H1 (cell line): ENCODE results near the gene CALR. TPM values are rescaled to one million over a fixed set of nuclear protein-coding genes. Genes with fewer than 3 reads are reported as not detected.

Source experiments
- CTCF ChIA-PET: fragments of 300-600 bp; sonication (Branson Sonifier 250); formaldehyde crosslinking; loops from one replicate; lab custom pipeline; 2021; ENCODE audit not compliant: partially characterized antibody; lab: Charles Lee
- POLR2A ChIA-PET: fragments of 300-600 bp; sonication (Branson Sonifier 250); formaldehyde crosslinking; loops from one replicate; lab custom pipeline; 2021; ENCODE audit warnings: inconsistent platforms; ENCODE audit not compliant: partially characterized antibody; lab: Charles Lee
- DNase-seq, 2 experiments: peaks; one replicate each; pipeline versions ENCODE4 v3.0.0 to v3.0.0-alpha.2; 2010 to 2022; ENCODE audit warnings: low spot score in 2 of 2, low read depth in 1 of 2, mixed read lengths in 1 of 2
- FAIRE-seq: peaks from 2 replicates; lab custom pipeline; 2011; peaks lifted over from hg19 to GRCh38; lab: Jason Lieb, UNC
- H2AFZ ChIP-seq: 2 replicates; pipeline ENCODE4 v1.8.1; 2012; ENCODE audit warnings: low read length, inconsistent platforms
- H2AK5ac ChIP-seq: 2 replicates; pipeline ENCODE4 v1.6.1; 2013; ENCODE audit warnings: low read depth, low read length
- H2BK120ac ChIP-seq: replicated peaks from 2 replicates; pipeline ENCODE3; 2013; ENCODE audit warnings: low read depth, low read length, inconsistent platforms
- H2BK12ac ChIP-seq: 2 replicates; pipeline ENCODE4 v1.6.1; 2013; ENCODE audit warnings: low read depth, low read length
- H2BK15ac ChIP-seq: 2 replicates; pipeline ENCODE4 v1.6.1; 2013; ENCODE audit warnings: low read length
- H2BK20ac ChIP-seq: 2 replicates; pipeline ENCODE4 v1.6.1; 2013; ENCODE audit warnings: low read length
- H2BK5ac ChIP-seq: 2 replicates; pipeline ENCODE4 v1.6.1; 2013; ENCODE audit warnings: low read depth, low read length
- H3K14ac ChIP-seq: 2 replicates; pipeline ENCODE4 v1.6.1; 2013; ENCODE audit warnings: inconsistent platforms; ENCODE audit not compliant: insufficient read length
- H3K18ac ChIP-seq: 2 replicates; pipeline ENCODE4 v1.6.1; 2013; ENCODE audit warnings: low read length; ENCODE audit errors: extremely low read depth
- H3K23ac ChIP-seq: 2 replicates; pipeline ENCODE4 v1.6.1; 2013; ENCODE audit warnings: inconsistent platforms; ENCODE audit not compliant: insufficient read length
- H3K23me2 ChIP-seq: 2 replicates; pipeline ENCODE4 v1.6.1; 2013; ENCODE audit warnings: low read depth, low read length
- H3K27ac ChIP-seq: 2 replicates; pipeline ENCODE4 v1.6.1; 2011; ENCODE audit warnings: low read depth, low read length, inconsistent platforms
- H3K27me3 ChIP-seq, 4 experiments: replicated peaks in 1 of 4; 1 replicate in 1 of 4; 2 replicates in 3 of 4; pipeline versions ENCODE4 v1.6.1 to v1.8.1; 2011 to 2013; ENCODE audit warnings: low read length in 3 of 4, mild to moderate bottlenecking in 3 of 4, inconsistent platforms in 2 of 4, mixed read lengths in 2 of 4, moderate library complexity in 1 of 4; ENCODE audit not compliant: control insufficient read depth in 3 of 4, insufficient read depth in 3 of 4; ENCODE audit errors: extremely low read depth in 1 of 4
- H3K36me3 ChIP-seq, 4 experiments: 2 replicates each; pipeline versions ENCODE4 v1.6.1 to v1.8.1; 2011 to 2013; ENCODE audit warnings: mild to moderate bottlenecking in 4 of 4, low read length in 3 of 4, moderate library complexity in 2 of 4, control low read depth in 1 of 4, inconsistent platforms in 1 of 4; ENCODE audit not compliant: insufficient read depth in 4 of 4, control insufficient read depth in 2 of 4
- H3K4ac ChIP-seq: replicated peaks from 2 replicates; pipeline ENCODE3; 2013; ENCODE audit warnings: low read length, low read depth, mixed read lengths, inconsistent platforms; ENCODE audit not compliant: insufficient read length
- H3K4me1 ChIP-seq, 4 experiments: replicated peaks in 1 of 4; 1 replicate in 1 of 4; 2 replicates in 3 of 4; pipeline versions ENCODE4 v1.6.1 to v1.8.1; 2011 to 2013; ENCODE audit warnings: low read length in 3 of 4, inconsistent platforms in 2 of 4, mixed read lengths in 1 of 4; ENCODE audit not compliant: insufficient read depth in 4 of 4, control insufficient read depth in 3 of 4
- H3K4me2 ChIP-seq, 2 experiments: 2 replicates each; pipeline versions ENCODE4 v1.6.1 to v1.8.1; 2011 to 2013; ENCODE audit warnings: low read depth in 2 of 2, low read length in 2 of 2, control low read depth in 1 of 2, inconsistent platforms in 1 of 2, mild to moderate bottlenecking in 1 of 2; ENCODE audit not compliant: insufficient read depth in 1 of 2
- H3K4me3 ChIP-seq, 4 experiments: fragments of 200-600, 300-600 bp in 1 of 4; sonication (generic), shearing (Covaris generic), sonication (Bioruptor Twin) in 1 of 4; 2 replicates each; pipeline versions ENCODE4 v1.5.1 to v1.8.1; 2011 to 2016; ENCODE audit warnings: low read length in 4 of 4, low read depth in 3 of 4, control low read depth in 2 of 4, inconsistent platforms in 2 of 4, mild to moderate bottlenecking in 2 of 4, mixed read lengths in 1 of 4, moderate library complexity in 1 of 4; ENCODE audit not compliant: insufficient read depth in 2 of 4; ENCODE audit errors: extremely low read depth in 1 of 4
- H3K56ac ChIP-seq: replicated peaks from 2 replicates; pipeline ENCODE3; 2013; ENCODE audit warnings: low read depth, mild to moderate bottlenecking, mixed read lengths, low read length, inconsistent platforms; ENCODE audit not compliant: insufficient read length
- H3K79me1 ChIP-seq: 2 replicates; pipeline ENCODE4 v1.6.1; 2013; ENCODE audit warnings: low read depth, low read length, control low read depth
- H3K79me2 ChIP-seq, 2 experiments: 2 replicates each; pipeline versions ENCODE4 v1.6.1 to v1.8.1; 2012 to 2013; ENCODE audit warnings: low read length in 2 of 2, mild to moderate bottlenecking in 2 of 2, inconsistent platforms in 1 of 2; ENCODE audit not compliant: insufficient read depth in 2 of 2, control insufficient read depth in 1 of 2
- H3K9ac ChIP-seq, 4 experiments: replicated peaks in 1 of 4; 1 replicate in 1 of 4; 2 replicates in 3 of 4; pipeline versions ENCODE4 v1.6.1 to v1.8.1; 2011 to 2013; ENCODE audit warnings: low read depth in 3 of 4, low read length in 3 of 4, control low read depth in 2 of 4, mild to moderate bottlenecking in 2 of 4, moderate library complexity in 2 of 4, inconsistent platforms in 1 of 4; ENCODE audit errors: extremely low read depth in 1 of 4
- H3K9me3 ChIP-seq, 2 experiments: 2 replicates each; pipeline versions ENCODE4 v1.6.1 to v1.8.1; 2012 to 2013; ENCODE audit warnings: mild to moderate bottlenecking in 2 of 2, moderate library complexity in 2 of 2, control low read depth in 1 of 2, inconsistent platforms in 1 of 2, low read depth in 1 of 2, low read length in 1 of 2, mixed read lengths in 1 of 2; ENCODE audit not compliant: insufficient read depth in 2 of 2
- H4K20me1 ChIP-seq, 2 experiments: replicated peaks in 1 of 2; 2 replicates each; pipeline versions ENCODE3 to v1.8.1; 2011 to 2013; ENCODE audit warnings: inconsistent platforms in 2 of 2, low read length in 2 of 2, mild to moderate bottlenecking in 1 of 2; ENCODE audit not compliant: insufficient read depth in 2 of 2, control insufficient read depth in 1 of 2
- H4K5ac ChIP-seq: 2 replicates; pipeline ENCODE4 v1.6.1; 2013; ENCODE audit warnings: low read length, low read depth, mixed read lengths, inconsistent platforms; ENCODE audit not compliant: insufficient read length
- H4K8ac ChIP-seq: 2 replicates; pipeline ENCODE4 v1.8.0; 2013; ENCODE audit warnings: mild to moderate bottlenecking, moderate library complexity, low read length, inconsistent platforms; ENCODE audit not compliant: insufficient read depth; ENCODE audit errors: extremely low read depth
- H4K91ac ChIP-seq: replicated peaks from 2 replicates; pipeline ENCODE3; 2013; ENCODE audit warnings: low read length, mixed read lengths, inconsistent platforms; ENCODE audit not compliant: insufficient read length
- ASH2L ChIP-seq: fragments of 200-600, 300-600 bp; sonication (generic); IDR thresholded peaks from one replicate; pipeline ENCODE4 v1.7.1; 2017; ENCODE audit warnings: low read length
- BACH1 ChIP-seq: IDR thresholded peaks from 2 replicates; pipeline ENCODE4 v1.6.1; 2012; ENCODE audit warnings: low read length, improper control_type of control experiment
- BCL11A ChIP-seq, 2 experiments: IDR thresholded peaks; one replicate each; pipeline ENCODE4 v1.6.1; 2011; ENCODE audit warnings: low read depth in 2 of 2, low read length in 2 of 2, mild to moderate bottlenecking in 2 of 2
- BRCA1 ChIP-seq: IDR thresholded peaks from 2 replicates; pipeline ENCODE4 v1.6.1; 2012; ENCODE audit warnings: low read depth, low read length, improper control_type of control experiment
- CHD2 ChIP-seq: IDR thresholded peaks from 2 replicates; pipeline ENCODE4 v1.6.1; 2012; ENCODE audit warnings: low read length, improper control_type of control experiment
- HDAC2 ChIP-seq, 2 experiments: fragments of 300-600 bp in 1 of 2; sonication (generic) in 1 of 2; IDR thresholded peaks; 2 replicates each; pipeline ENCODE4 v1.6.1; 2011 to 2012; ENCODE audit warnings: low read depth in 2 of 2, low read length in 2 of 2, mild to moderate bottlenecking in 2 of 2, moderate library complexity in 2 of 2, borderline replicate concordance in 1 of 2, inconsistent platforms in 1 of 2
- KDM4A ChIP-seq: IDR thresholded peaks from one replicate; pipeline ENCODE4 v1.7.1; 2012; ENCODE audit warnings: low read depth, mild to moderate bottlenecking, moderate library complexity, low read length, inconsistent platforms; ENCODE audit not compliant: severe bottlenecking
- POLR2A ChIP-seq, 2 experiments: IDR thresholded peaks; 1 replicate in 1 of 2; 2 replicates in 1 of 2; pipeline ENCODE4 v1.6.1; 2011; ENCODE audit warnings: low read depth in 2 of 2, low read length in 2 of 2, mild to moderate bottlenecking in 2 of 2; ENCODE audit errors: control extremely low read depth in 1 of 2
- SIN3A ChIP-seq, 2 experiments: IDR thresholded peaks in 1 of 2; conservative IDR thresholded peaks in 1 of 2; 2 replicates each; pipeline ENCODE4 v1.6.1; 2011 to 2012; ENCODE audit warnings: low read length in 2 of 2, improper control_type of control experiment in 1 of 2, low read depth in 1 of 2, mild to moderate bottlenecking in 1 of 2
- SP4 ChIP-seq: IDR thresholded peaks from 2 replicates; pipeline ENCODE4 v1.6.1; 2012; ENCODE audit warnings: low read length, inconsistent platforms
- WGBS, 2 experiments: shearing (Covaris generic) in 1 of 2; methylation state at CpG; one replicate each; pipeline versions ENCODE4 v1.1.6 to v1.1.7; 2013 to 2015; ENCODE audit warnings: low lambda C conversion rate in 2 of 2, mixed read lengths in 2 of 2, inconsistent platforms in 1 of 2, low coverage in 1 of 2, missing lambda C conversion rate in 1 of 2; ENCODE audit not compliant: insufficient replicate concordance in 2 of 2, insufficient coverage in 1 of 2, insufficient read length in 1 of 2; ENCODE audit errors: extremely low coverage in 1 of 2, missing lambda C conversion rate in 1 of 2; 5-methylcytosine and 5-hydroxymethylcytosine counted together
- polyA plus RNA-seq, 7 experiments: library from polyadenylated mRNA; depleted of rRNA in 3 of 7; stranded (reverse) in 5 of 7; unstranded in 2 of 7; fragments of >200 nt in 5 of 7; fragments of 200-250 nt in 2 of 7; gene quantifications; 1 replicate in 5 of 7; 2 replicates in 1 of 7; 4 replicates in 1 of 7; pipeline versions ENCODE4 v1.2.1 to v1.2.3, GENCODE V29; 2011 to 2013; ENCODE audit warnings: missing spikeins in 2 of 7, mixed read lengths in 2 of 7
- total RNA-seq: library from RNA; stranded (reverse); fragmentation: NEBNext Ultra II Directional; extraction: Animal tissue kit (Norgen Biotek cat#: 25700); gene quantifications from 2 replicates; pipeline ENCODE4 v1.2.1, GENCODE V29; 2021
- TF ChIP-seq, protein P1 (sequence below): IDR thresholded peaks from 2 replicates; pipeline ENCODE4 v1.6.1; 2011; ENCODE audit warnings: low read length, improper control_type of control experiment

The CALR gene
- total and polyA plus RNA-seq, 2 of the 8 experiments (the other 6 are each of a cell fraction or from before 2014, with no cell fraction given), result 591 to 1,155 TPM

DNA sequence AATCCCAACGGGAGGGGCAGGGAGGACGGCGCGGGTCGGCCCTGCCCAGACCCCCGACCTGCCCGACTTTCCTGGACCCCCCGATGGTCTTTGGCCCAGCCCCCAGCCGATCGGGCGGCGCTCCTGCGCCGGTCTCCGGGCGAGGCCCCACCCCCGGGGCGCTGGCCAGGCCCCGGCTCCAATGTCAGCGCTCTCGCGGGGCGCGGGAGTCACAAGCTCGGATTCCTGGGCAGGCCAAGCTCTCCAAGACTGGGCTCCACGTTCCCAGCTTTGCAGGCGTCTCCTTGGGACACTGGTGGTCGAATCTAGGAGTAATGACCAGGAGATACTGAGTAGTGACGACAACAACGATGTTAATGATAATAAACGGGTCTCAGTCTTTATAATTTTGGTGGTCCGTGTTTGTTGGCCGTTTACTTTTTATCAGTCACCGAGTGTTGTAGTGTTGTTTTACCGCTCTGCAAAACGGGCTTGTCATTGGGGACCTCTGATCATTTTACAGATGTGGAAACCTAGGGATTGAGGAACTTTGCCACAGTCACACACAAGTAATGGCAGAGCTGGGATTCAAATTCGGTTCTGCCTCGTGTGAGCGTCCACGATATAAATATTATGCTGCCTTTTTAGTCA is 7.8 kb downstream of the CALR start:
- 4% methylated on average over 32 of the region's 40 CpGs; no CpG with 5 or more reads in 1 of the 2 experiments for WGBS, 2 experiments
- Histone ChIP-seq H2AK5ac (no peak overlapping the region; the same call in 1 of the 2 replicates), H3K27ac (peak overlapping the region; percentile 96), H3K27me3 (no peaks in the 10 kb centered on the region), H4K8ac (peak overlapping the region; percentile 100; the same call in 1 of the 2 replicates), H2BK120ac (no peak overlapping the region), H3K56ac (peak overlapping the region; percentile 33), H2AFZ (no peak overlapping the region), H3K4me3 (peak overlapping the region; percentile 77 to 93 (median 90)), H3K14ac (no peak overlapping the region), H3K36me3 (peaks cover 25 to 66% (median 47%) of the 10 kb centered on the region in 4 experiments), H3K9me3 (no peaks in the 10 kb centered on the region), H2BK12ac (no peak overlapping the region), H2BK15ac (no peak overlapping the region; the same call in 1 of the 2 replicates), H3K79me2 (peaks cover 0 to 19% of the 10 kb centered on the region in 2 experiments; a peak in 2 of 4 replicates), H3K18ac (no peak overlapping the region; the same call in 1 of the 2 replicates), H3K4me1 (peaks cover 0 to 3% (median under 1%) of the 10 kb centered on the region in 4 experiments; a peak in 1 of 7 replicates), H3K23ac (no peak overlapping the region), H3K23me2 (no peaks in the 10 kb centered on the region), H4K91ac (no peak overlapping the region), H4K5ac (peak overlapping the region; percentile 69), H3K4me2 (peak overlapping the region; percentile 79 to 80), H3K79me1 (peaks cover 2% of the 10 kb centered on the region; the same call in 1 of the 2 replicates), H4K20me1 (peaks cover 5% of the 10 kb centered on the region in 2 experiments), H2BK20ac (no peak overlapping the region), H2BK5ac (peak overlapping the region; percentile 98), H3K4ac (no peak overlapping the region), H3K9ac (peak overlapping the region; percentile 80 to 94 (median 88))
- DNase-seq (peak; percentile 68 to 89), FAIRE-seq (no peak)
- POLR2A ChIA-PET, result interaction anchor here (0.6 to 4.0 kb wide), 20 partner anchors 8 to 210 kb away, joined by 3 to 43 read pairs (median 5); partner anchors contain the start of genes CALR, DNASE2, FARSA and GADD45GIP1
- CTCF ChIA-PET, result interaction anchor here (0.6 to 2.2 kb wide), 4 partner anchors 19 to 148 kb away, joined by 3 to 5 read pairs (median 4); no protein-coding TSS in a partner anchor
- TF ChIP-seq BRCA1 (peak; percentile 79), BACH1 (no peak), SIN3A (conservative IDR thresholded peaks at IDR 0.05 in 1 of 2, IDR thresholded peaks at IDR 0.05 in 1 of 2; ENCODE audit: low read depth in 1 of 2, low read length in 2 of 2) (peak in 1 of 2 experiments; percentile 48; a peak in 1 of 4 replicates), POLR2A (IDR thresholded peaks at IDR 0.05; ENCODE audit: control extremely low read depth in 1 of 2, low read depth in 2 of 2, low read length in 2 of 2) (peak; percentile 11 to 84), ASH2L (peak; percentile 6), CHD2 (peak; percentile 93), BCL11A (IDR thresholded peaks at IDR 0.05; ENCODE audit: low read depth in 2 of 2, low read length in 2 of 2) (no peak), SP4 (peak; percentile 61; the same call in 1 of the 2 replicates), KDM4A (peak; percentile 50), HDAC2 (IDR thresholded peaks at IDR 0.05; ENCODE audit: borderline replicate concordance in 1 of 2, low read depth in 2 of 2, low read length in 2 of 2) (peak in 1 of 2 experiments; percentile 40; a peak in 1 of 4 replicates)
- TF ChIP-seq, protein P1, sequence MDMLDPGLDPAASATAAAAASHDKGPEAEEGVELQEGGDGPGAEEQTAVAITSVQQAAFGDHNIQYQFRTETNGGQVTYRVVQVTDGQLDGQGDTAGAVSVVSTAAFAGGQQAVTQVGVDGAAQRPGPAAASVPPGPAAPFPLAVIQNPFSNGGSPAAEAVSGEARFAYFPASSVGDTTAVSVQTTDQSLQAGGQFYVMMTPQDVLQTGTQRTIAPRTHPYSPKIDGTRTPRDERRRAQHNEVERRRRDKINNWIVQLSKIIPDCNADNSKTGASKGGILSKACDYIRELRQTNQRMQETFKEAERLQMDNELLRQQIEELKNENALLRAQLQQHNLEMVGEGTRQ, result no peak
